ENCODE measurements around the gene CDK11A.
"Not testable (repeated sequence)": the region's sequence is repeated elsewhere in the genome, so short reads cannot be mapped to it uniquely, and the experiment has no call there.

GRCh38 chr1:1746566-1746909 is 22.4 kb upstream of the CDK11A start:
- TF ChIP-seq, protein P1, sequence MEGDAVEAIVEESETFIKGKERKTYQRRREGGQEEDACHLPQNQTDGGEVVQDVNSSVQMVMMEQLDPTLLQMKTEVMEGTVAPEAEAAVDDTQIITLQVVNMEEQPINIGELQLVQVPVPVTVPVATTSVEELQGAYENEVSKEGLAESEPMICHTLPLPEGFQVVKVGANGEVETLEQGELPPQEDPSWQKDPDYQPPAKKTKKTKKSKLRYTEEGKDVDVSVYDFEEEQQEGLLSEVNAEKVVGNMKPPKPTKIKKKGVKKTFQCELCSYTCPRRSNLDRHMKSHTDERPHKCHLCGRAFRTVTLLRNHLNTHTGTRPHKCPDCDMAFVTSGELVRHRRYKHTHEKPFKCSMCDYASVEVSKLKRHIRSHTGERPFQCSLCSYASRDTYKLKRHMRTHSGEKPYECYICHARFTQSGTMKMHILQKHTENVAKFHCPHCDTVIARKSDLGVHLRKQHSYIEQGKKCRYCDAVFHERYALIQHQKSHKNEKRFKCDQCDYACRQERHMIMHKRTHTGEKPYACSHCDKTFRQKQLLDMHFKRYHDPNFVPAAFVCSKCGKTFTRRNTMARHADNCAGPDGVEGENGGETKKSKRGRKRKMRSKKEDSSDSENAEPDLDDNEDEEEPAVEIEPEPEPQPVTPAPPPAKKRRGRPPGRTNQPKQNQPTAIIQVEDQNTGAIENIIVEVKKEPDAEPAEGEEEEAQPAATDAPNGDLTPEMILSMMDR (IDR thresholded peaks at IDR 0.05; ENCODE audit: low read depth, low read length, poor library complexity, severe bottlenecking) = not testable (repeated sequence)
- not testable (repeated sequence) for TF ChIP-seq EZH2phosphoT487 (IDR thresholded peaks at IDR 0.05; ENCODE audit: borderline replicate concordance, low read length)
